DOHH2 (cell line): ENCODE results near the gene PI3.

Source experiments
- H3F3A ChIP-seq: fragments of 200-600 bp; sonication (generic), shearing (Covaris generic); 2 replicates; pipeline ENCODE4 v1.6.0; 2016; ENCODE audit warnings: antibody characterized with exemption, mild to moderate bottlenecking; ENCODE audit not compliant: control insufficient read depth, insufficient read depth
- H3K27ac ChIP-seq: fragments of 200-600 bp; sonication (generic); 2 replicates; pipeline ENCODE4 v1.5.1; 2014; ENCODE audit warnings: low read depth, mild to moderate bottlenecking, low read length, moderate library complexity
- H3K27me3 ChIP-seq: fragments of 200-600 bp; sonication (generic); 2 replicates; pipeline ENCODE4 v1.6.1; 2014; ENCODE audit warnings: mild to moderate bottlenecking, low read length, mixed read lengths; ENCODE audit not compliant: control insufficient read depth
- H3K36me3 ChIP-seq: fragments of 200-600 bp; sonication (generic); 2 replicates; pipeline ENCODE4 v1.6.1; 2014; ENCODE audit warnings: mild to moderate bottlenecking, low read length, moderate library complexity, mixed read lengths; ENCODE audit not compliant: control insufficient read depth
- H3K4me1 ChIP-seq: fragments of 200-600 bp; sonication (generic); 2 replicates; pipeline ENCODE4 v1.6.1; 2014; ENCODE audit warnings: mild to moderate bottlenecking, low read length, mixed read lengths; ENCODE audit not compliant: control insufficient read depth
- H3K4me2 ChIP-seq: fragments of 200-600 bp; sonication (generic); 2 replicates; pipeline ENCODE4 v1.6.0; 2014; ENCODE audit warnings: mild to moderate bottlenecking, low read length, moderate library complexity
- H3K4me3 ChIP-seq: fragments of 200-600 bp; sonication (generic); 2 replicates; pipeline ENCODE4 v1.5.1; 2014; ENCODE audit warnings: mild to moderate bottlenecking, low read length, mixed read lengths
- H3K79me2 ChIP-seq: fragments of 200-600 bp; sonication (generic); 2 replicates; pipeline ENCODE4 v1.6.1; 2014; ENCODE audit warnings: mild to moderate bottlenecking, low read length, mixed read lengths; ENCODE audit not compliant: control insufficient read depth
- H3K9me2 ChIP-seq: fragments of 200-600 bp; sonication (generic); replicated peaks from 2 replicates; pipeline ENCODE4 v1.6.1; 2014; ENCODE audit warnings: mild to moderate bottlenecking, low read length, mixed read lengths; ENCODE audit not compliant: control insufficient read depth
- H3K9me3 ChIP-seq: fragments of 200-600 bp; sonication (generic); 2 replicates; pipeline ENCODE4 v1.6.1; 2014; ENCODE audit warnings: antibody characterized with exemption, low read length, mixed read lengths; ENCODE audit not compliant: control insufficient read depth, insufficient read depth
- H4K20me1 ChIP-seq: fragments of 200-600 bp; sonication (generic); 2 replicates; pipeline ENCODE4 v1.6.0; 2014; ENCODE audit warnings: low read depth, mild to moderate bottlenecking, antibody characterized with exemption, low read length, moderate library complexity; ENCODE audit not compliant: control insufficient read depth, insufficient read depth
- CTCF ChIP-seq: fragments of 200-600 bp; sonication (generic); IDR thresholded peaks from one replicate; pipeline ENCODE4 v1.5.1; 2014; ENCODE audit warnings: antibody characterized with exemption, mild to moderate bottlenecking, low read depth, low read length; ENCODE audit not compliant: poor library complexity, severe bottlenecking
- EZH2phosphoT487 ChIP-seq: fragments of 200-600 bp; sonication (generic); IDR thresholded peaks from 2 replicates; pipeline ENCODE4 v1.6.1; 2017; ENCODE audit warnings: borderline replicate concordance, mild to moderate bottlenecking, antibody characterized with exemption, low read length, moderate library complexity, mixed read lengths

Gene PI3, protein sequence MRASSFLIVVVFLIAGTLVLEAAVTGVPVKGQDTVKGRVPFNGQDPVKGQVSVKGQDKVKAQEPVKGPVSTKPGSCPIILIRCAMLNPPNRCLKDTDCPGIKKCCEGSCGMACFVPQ

DNA sequence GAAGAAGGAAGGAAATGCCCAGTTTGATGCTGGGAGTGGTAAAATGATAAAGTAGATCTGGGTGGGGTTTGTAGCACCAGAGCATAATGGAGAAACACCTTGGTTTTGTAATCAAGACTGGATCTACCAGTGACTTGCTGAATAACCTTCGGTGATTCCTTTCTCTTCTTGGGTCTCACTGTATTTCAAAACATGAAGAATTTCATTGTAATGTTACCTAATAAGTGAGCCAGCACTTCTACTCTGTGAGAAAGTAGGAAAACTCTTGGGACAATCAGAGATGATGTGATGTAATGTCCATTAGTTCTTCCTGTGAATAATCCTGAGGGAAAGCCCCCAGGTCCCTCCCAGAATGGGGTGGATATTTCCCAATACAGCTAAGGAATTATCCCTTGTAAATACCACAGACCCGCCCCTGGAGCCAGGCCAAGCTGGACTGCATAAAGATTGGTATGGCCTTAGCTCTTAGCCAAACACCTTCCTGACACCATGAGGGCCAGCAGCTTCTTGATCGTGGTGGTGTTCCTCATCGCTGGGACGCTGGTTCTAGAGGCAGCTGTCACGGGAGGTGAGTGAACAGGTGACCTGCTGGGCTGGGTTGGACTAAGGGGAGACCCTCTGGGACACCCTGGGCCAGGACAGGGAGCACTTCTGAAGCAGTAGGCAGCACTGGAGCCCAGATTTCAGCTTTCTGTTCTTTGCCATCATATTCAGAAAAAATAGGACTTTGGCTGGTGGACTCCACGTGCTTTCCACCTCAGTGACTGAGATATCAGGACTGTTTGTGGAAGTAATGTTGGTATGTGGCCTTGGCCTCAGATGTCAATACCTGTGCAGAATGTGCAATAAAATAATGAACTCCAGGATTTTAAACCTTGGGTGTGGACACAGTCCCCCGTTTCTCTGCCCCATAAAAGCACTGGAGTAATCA lies at the start of gene PI3:
Gene PI3, plus strand, starts transcription at position 469 of the 931 bp plus-strand sequence. Its CDS starts 21 bp downstream, at position 490.
- Histone ChIP-seq H3K9me2 (no peaks in the 10 kb centered on the region), H3K4me1 (no peaks in the 10 kb centered on the region), H3K9me3 (no peaks in the 10 kb centered on the region), H3K4me2 (no peak within 1 kb of the TSS), H3K27ac (no peak within 1 kb of the TSS), H3F3A (no peaks in the 10 kb centered on the region), H3K27me3 (0 out of 2 replicates have a peak, but pooled peaks cover 3% of the 10 kb centered on the region), H3K4me3 (no peak within 1 kb of the TSS), H3K36me3 (no peaks in the 10 kb centered on the region), H3K79me2 (no peaks in the 10 kb centered on the region), H4K20me1 (no peaks in the 10 kb centered on the region)
- TF ChIP-seq CTCF = no peak
- no peak for TF ChIP-seq EZH2phosphoT487

GRCh38 chr20:45128099-45128498 lies 46.6 kb upstream of the PI3 start:
- Histone ChIP-seq H3K27ac (no peak overlapping the region), H3K4me2 (no peak overlapping the region), H3K9me3 (no peaks in the 10 kb centered on the region), H4K20me1 (no peaks in the 10 kb centered on the region), H3K79me2 (no peaks in the 10 kb centered on the region), H3K9me2 (no peaks in the 10 kb centered on the region), H3F3A (no peaks in the 10 kb centered on the region), H3K27me3 (peaks cover 22% of the 10 kb centered on the region), H3K4me1 (no peaks in the 10 kb centered on the region), H3K36me3 (no peaks in the 10 kb centered on the region), H3K4me3 (no peak overlapping the region)
- TF ChIP-seq EZH2phosphoT487 = no peak
- TF ChIP-seq CTCF = no peak

- no peak for TF ChIP-seq EZH2phosphoT487
- no peak for TF ChIP-seq CTCF
- H3K36me3 ChIP-seq = no peaks in the 10 kb centered on the region
- peaks cover 10% of the 10 kb centered on the region for H3K27me3 ChIP-seq
- no peaks in the 10 kb centered on the region for H3K9me3 ChIP-seq
- H3K79me2 ChIP-seq = no peaks in the 10 kb centered on the region
- no peak overlapping the region for H3K27ac ChIP-seq
- H4K20me1 ChIP-seq = no peaks in the 10 kb centered on the region
- no peaks in the 10 kb centered on the region for H3F3A ChIP-seq
- H3K4me2 ChIP-seq = no peak overlapping the region
- no peak overlapping the region for H3K4me3 ChIP-seq
- no peaks in the 10 kb centered on the region for H3K9me2 ChIP-seq
- no peaks in the 10 kb centered on the region; the same call in 1 of the 2 replicates for H3K4me1 ChIP-seq
Observed at GRCh38 chr20:45136911-45137310, 37.8 kb upstream of the PI3 start.
